SK-N-SH (cell line): ENCODE measurements around the gene SIDT1.

Source experiments
- CTCF ChIP-seq: fragments of 200-600 bp; sonication (generic); IDR thresholded peaks from 2 replicates; pipeline ENCODE4 v1.6.1; 2017; ENCODE audit warnings: antibody characterized with exemption, mild to moderate bottlenecking, moderate library complexity
- JUND ChIP-seq: IDR thresholded peaks from 2 replicates; pipeline ENCODE4 v1.4.0; 2012
- MAX ChIP-seq: IDR thresholded peaks from 2 replicates; pipeline ENCODE4 v1.4.0; 2012; ENCODE audit warnings: low read depth
- MEF2A ChIP-seq: IDR thresholded peaks from 2 replicates; pipeline ENCODE4 v1.4.0; 2012; ENCODE audit warnings: low read depth, borderline replicate concordance
- POLR2AphosphoS5 ChIP-seq: IDR thresholded peaks from 2 replicates; pipeline ENCODE4 v1.6.1; 2012; ENCODE audit warnings: low read depth, low read length
- REST ChIP-seq: IDR thresholded peaks from 2 replicates; pipeline ENCODE4 v1.6.1; 2012; ENCODE audit warnings: mild to moderate bottlenecking, low read depth, low read length, moderate library complexity
- SIN3A ChIP-seq: IDR thresholded peaks from 2 replicates; pipeline ENCODE4 v1.6.1; 2012; ENCODE audit warnings: low read depth, mild to moderate bottlenecking, low read length, moderate library complexity, borderline replicate concordance
- SMC3 ChIP-seq: IDR thresholded peaks from 2 replicates; pipeline ENCODE4 v1.6.1; 2012; ENCODE audit warnings: low read depth, low read length, improper control_type of control experiment

GRCh38 chr3:113658107-113658506 is 125.8 kb downstream of the SIDT1 start:
- TF ChIP-seq CTCF (no peak), MEF2A (no peak), REST (no peak), JUND (no peak), SMC3 (no peak), POLR2AphosphoS5 (no peak), SIN3A (no peak), MAX (no peak)
